Measurements from ENCODE around the gene CIAPIN1.
"Not testable (repeated sequence)": the region's sequence is repeated elsewhere in the genome, so short reads cannot be mapped to it uniquely, and the experiment has no call there.

Gene CIAPIN1

DNA sequence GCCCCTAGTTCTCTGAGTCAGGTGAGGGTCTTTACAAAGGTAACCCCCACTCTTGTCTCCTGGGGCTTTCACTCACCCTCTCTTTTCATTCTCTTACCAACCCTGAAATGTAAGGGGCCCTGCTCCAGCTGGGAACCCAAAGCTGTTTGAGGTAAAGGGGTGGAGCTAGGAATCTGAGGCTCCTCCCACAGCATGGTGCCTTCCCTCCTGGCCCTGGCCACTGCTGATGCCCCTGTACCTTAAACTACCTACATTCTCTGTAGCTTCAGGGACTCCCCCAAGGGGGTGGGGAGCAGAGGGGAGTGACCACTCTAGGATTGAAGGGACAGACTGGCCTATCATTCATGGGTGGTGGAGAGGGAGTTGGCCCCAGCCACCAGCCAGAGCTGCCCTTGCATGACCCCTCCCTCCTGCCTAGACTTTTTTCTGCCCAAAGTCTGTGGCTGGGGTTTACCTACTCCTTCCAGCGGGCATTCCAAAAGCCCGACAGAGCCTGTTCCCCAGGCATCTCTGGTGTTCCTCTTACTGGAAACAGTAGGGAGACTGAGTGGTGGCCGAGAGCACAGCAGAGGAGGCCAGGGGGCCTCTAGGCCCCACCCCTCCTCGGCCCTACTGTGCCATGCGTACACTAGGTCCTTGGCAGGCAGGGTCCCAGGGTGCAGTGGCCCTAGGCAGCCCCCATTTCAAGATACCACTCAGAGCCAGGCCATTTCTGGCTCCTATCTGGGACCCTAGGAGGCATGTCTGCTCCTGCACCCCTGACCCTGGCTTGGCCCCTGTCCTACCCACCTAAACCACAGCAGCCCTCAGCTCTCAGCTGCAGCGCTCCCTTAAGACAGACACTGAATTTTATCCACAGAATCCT is 29.6 kb upstream of the CIAPIN1 start:
- DNase-seq = no peak

DNA sequence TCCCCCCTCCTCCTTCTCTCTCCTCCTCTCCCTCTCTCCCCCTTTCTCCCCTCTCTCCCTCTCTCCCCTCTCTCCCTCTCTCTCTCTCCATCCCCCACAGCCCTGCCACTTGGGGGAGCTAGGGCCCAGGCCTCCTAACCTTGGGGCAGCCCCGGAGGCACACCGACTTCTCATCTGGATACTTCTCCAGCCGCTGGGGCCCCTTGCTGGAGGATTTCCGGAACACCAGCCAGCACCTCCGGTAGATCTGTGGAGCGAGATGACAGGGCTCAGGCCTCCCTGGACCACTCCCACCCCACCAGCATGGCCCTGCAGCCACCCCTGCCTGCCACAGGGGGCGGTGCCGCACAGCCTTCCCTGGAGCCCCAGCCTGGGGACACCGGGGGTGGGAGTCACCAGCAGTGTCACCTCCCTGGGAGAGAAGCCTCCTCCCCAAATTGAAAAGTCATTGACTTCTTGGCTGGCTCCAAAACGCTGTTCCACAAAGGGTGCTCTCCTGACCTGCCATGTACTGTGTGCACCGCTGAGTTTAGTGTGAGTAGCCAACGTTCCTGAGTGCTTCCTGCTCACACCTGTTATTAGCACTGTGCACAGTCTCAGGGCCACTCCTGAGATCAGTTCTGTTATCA is 28.6 kb upstream of the CIAPIN1 start:
- peak; percentile 12 for DNase-seq

- DNase-seq = no peak
Measured at GRCh38 chr16:57474671-57475661, 27.8 kb upstream of the CIAPIN1 start.

- no peak for DNase-seq
Measured at GRCh38 chr16:57473906-57474305, 26.7 kb upstream of the CIAPIN1 start.

GRCh38 chr16:57473176-57473840 is 26.1 kb upstream of the CIAPIN1 start:
- DNase-seq = no peak

GRCh38 chr16:57472665-57473060 is 25.5 kb upstream of the CIAPIN1 start:
- no peak for DNase-seq

DNA sequence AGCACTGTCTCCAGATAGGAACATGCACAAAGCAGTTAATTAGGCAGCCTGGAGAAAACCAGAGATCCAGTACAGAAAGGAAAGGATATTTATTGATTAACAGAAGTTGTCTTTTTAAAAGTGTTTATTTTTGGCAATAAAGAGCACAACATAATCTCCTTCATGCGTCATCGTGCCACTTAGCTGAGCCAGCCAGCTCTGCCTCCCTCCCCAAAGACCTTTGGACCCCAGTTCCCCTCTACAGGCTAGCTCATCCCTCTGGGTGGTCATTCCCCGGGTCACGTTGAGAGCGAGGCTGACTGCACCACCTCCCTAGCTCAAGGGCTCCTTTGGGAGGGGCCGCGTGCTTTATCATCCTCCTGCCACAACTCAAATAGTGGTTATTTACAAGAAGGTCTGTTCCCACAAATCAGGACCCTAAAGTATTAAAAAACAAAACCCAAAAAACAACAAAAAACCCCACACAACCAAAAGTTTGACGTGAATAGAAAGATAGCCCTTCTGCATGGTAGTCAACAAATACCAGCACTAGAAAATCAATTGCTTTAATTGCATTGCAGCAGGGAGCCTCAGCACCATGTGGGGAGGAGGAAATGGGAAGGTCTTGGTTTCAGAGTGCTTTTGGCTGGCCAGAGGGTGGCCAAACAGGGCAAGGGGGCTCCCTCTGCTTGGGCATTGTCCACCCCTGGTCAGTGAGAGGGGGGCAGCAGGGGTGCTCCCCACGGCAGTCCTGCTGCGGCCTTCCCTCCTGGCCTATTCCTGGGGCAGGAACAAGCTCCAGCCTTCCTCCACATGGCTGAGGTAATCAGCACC is 24.9 kb upstream of the CIAPIN1 start:
- DNase-seq = no peak

- no peak for DNase-seq
Measured at GRCh38 chr16:57471209-57471608, 24.0 kb upstream of the CIAPIN1 start.

DNA sequence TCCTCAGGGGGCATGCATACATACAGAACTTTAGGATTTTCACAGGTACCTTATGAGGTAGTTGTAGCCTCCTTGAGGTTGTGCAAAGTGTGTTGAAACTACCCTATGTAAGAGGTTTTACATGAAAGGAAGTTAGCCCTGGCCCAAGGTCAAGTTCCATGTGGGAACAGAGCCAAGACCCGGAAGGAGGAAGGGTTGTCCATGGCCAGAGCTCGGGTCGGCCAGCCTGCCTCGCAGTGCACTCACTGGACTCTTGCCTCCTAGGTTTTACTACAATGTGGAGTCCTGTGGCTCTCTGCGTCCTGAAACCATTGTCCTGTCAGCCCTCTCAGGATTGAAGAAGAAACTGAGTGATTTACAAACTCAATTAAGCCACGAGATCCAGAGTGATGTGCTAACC is 23.5 kb upstream of the CIAPIN1 start:
- DNase-seq = no peak

- no peak for DNase-seq
Measured at GRCh38 chr16:57469917-57470470, 22.8 kb upstream of the CIAPIN1 start.

GRCh38 chr16:57469046-57469445 is 21.9 kb upstream of the CIAPIN1 start:
- DNase-seq = no peak

- DNase-seq = no peak
Measured at GRCh38 chr16:57468346-57468745, 21.2 kb upstream of the CIAPIN1 start.

DNA sequence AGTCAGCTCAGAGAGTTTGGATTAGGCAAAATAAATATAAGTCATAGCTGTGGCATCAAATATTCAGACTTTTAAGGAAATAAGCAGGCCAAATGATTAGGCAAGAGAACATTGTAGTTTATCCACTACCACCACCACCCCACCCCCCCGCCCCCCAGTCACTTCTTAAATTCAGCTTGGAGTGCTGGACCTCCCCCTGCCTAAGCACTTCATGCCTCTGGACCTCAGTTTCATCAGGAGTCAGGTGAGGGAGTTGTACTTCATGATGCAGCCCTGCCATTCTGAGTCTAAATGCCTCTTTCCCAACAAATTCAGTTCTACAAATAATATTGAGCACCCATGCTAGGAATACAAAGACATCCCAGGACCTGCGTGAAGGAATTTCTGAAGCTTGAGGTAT is 17.3 kb upstream of the CIAPIN1 start:
- DNase-seq = no peak

DNA sequence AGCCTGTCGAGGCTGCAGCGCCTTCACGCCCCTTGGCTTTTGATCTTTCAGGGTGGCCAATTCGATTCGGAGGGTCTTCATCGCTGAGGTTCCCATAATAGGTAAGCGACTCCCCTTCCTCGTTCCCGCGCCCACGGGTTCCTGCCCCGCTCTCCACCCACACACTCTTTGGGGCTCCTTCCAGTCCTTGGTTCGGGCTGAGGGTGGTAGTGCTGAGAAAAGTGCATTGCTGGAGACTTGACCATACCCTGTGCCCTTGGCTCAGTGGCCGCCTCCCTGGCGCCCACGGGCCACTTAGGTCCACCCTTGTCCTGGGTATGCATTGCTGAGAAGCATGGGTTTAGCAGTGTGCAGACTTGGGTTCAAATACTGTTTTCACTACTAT is 15.8 kb upstream of the CIAPIN1 start:
- no peak for DNase-seq

GRCh38 chr16:57462209-57462977 is 15.2 kb upstream of the CIAPIN1 start, which contains the start of gene POLR2C:
POLR2C (plus strand) TSS chr16:57462679; CDS start chr16:57462725, 46 bp downstream.
- DNase-seq = peak; percentile 42

- no peak for DNase-seq
Measured at GRCh38 chr16:57452021-57452420, 4.8 kb upstream of the CIAPIN1 start.

DNA sequence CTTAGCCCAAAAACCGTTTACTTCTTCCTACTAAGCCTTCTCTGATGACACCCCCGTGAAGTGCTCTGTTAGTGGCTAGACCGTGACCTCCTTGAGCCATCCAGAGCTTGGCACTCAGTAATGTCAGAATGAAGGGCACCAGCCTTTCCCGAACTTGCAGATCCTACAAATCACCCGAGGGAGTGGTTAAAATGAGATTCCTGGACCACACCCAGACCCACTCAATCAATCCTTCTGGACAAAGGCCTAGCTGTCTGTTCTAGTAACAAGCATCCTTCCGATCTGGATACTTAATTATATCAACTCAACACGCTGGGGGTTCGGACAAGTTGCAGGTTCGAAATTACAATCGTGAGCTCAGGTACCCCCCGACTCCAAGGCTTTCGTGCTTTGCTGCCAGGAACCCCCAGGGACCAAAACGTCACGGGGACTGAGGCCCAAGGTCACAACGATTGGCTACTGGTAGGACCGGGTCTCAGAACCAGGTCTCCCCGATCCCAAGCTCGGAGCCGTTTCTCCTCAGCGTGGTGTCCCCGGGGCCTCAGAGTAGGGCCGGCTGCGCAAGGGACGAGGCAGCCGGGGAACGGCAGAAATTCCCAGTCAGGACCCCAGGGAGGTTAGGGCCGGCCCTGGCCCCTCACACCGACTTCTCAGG is 527 bp downstream of the CIAPIN1 start:
- DNase-seq = no peak

DNA sequence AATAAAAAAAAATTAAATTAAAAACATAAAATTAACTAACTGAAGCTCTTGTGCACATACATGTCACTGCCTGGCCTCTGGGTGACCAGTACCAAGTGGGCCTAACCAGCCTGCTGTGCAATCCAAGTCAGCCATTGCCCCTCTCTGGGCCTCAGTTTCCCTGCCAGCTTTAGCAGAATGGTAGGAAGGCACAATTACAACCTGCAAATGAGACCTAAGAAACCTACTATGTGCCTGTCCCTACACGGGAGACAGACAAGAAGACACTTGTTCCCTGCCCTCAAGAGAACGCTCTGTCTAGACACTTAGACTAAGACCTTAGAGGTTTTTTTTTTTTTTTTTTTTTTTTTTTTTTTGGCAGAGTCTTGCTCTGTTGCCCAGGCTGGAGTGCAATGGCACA is 1.7 kb downstream of the CIAPIN1 start:
- no peak for DNase-seq

GRCh38 chr16:57444711-57445110 is 2.5 kb downstream of the CIAPIN1 start:
- DNase-seq = no peak

GRCh38 chr16:57440551-57440950 is 6.6 kb downstream of the CIAPIN1 start:
- DNase-seq = not testable (repeated sequence)

All from DMS 273 treated with DMSO at 0.1 percent for 48 hours (cell line).